HEK293T (cell line): ENCODE measurements around the gene MT1B.

Experiments used
- CTCF ChIA-PET: fragments of 350-600 bp; formaldehyde crosslinking; extraction: SDS; loops from one replicate; lab custom pipeline; 2021; ENCODE audit warnings: antibody characterized with exemption, inconsistent platforms; lab: Yijun Ruan, JAX
- POLR2A ChIA-PET: fragments of 350-600 bp; formaldehyde crosslinking; extraction: SDS; loops from one replicate; lab custom pipeline; 2020; ENCODE audit warnings: antibody characterized with exemption, inconsistent platforms; lab: Yijun Ruan, JAX
- DNase-seq: peaks from one replicate; pipeline ENCODE4 v3.0.0; 2012; ENCODE audit warnings: mixed read lengths; ENCODE audit errors: extremely low spot score
- ARNT ChIP-seq: fragments of 450-650 bp; IDR thresholded peaks from 2 replicates; pipeline ENCODE4 v1.6.1; 2017; ENCODE audit warnings: mild to moderate bottlenecking
- BHLHE40 ChIP-seq: fragments of 450-650 bp; IDR thresholded peaks from 2 replicates; pipeline ENCODE4 v1.6.1; 2016; ENCODE audit warnings: mild to moderate bottlenecking, moderate library complexity, borderline replicate concordance
- CTBP1 ChIP-seq: fragments of 450-650 bp; IDR thresholded peaks from 2 replicates; pipeline ENCODE4 v1.6.1; 2016; ENCODE audit warnings: borderline replicate concordance
- ELF4 ChIP-seq: fragments of 450-650 bp; IDR thresholded peaks from 2 replicates; pipeline ENCODE4 v1.6.1; 2017; ENCODE audit warnings: antibody characterized with exemption
- FOXA1 ChIP-seq: fragments of 450-650 bp; IDR thresholded peaks from 2 replicates; pipeline ENCODE4 v1.6.1; 2016; ENCODE audit warnings: mild to moderate bottlenecking
- FOXK2 ChIP-seq: fragments of 450-650 bp; IDR thresholded peaks from 2 replicates; pipeline ENCODE4 v1.6.1; 2016; ENCODE audit warnings: mild to moderate bottlenecking
- FOXM1 ChIP-seq: fragments of 450-650 bp; IDR thresholded peaks from 2 replicates; pipeline ENCODE4 v1.6.1; 2017; ENCODE audit warnings: mild to moderate bottlenecking, borderline replicate concordance
- HDGF ChIP-seq: fragments of 450-650 bp; IDR thresholded peaks from 2 replicates; pipeline ENCODE4 v1.6.1; 2017; ENCODE audit warnings: antibody characterized with exemption, borderline replicate concordance
- L3MBTL2 ChIP-seq: fragments of 450-650 bp; conservative IDR thresholded peaks from 2 replicates; pipeline ENCODE4 v1.6.1; 2016; ENCODE audit warnings: mild to moderate bottlenecking
- LEF1 ChIP-seq: fragments of 450-650 bp; IDR thresholded peaks from 2 replicates; pipeline ENCODE4 v1.6.1; 2017; ENCODE audit warnings: mild to moderate bottlenecking, borderline replicate concordance
- NFRKB ChIP-seq: fragments of 450-650 bp; IDR thresholded peaks from 2 replicates; pipeline ENCODE4 v1.6.1; 2016; ENCODE audit warnings: mild to moderate bottlenecking, moderate library complexity
- SP1 ChIP-seq: fragments of 450-650 bp; IDR thresholded peaks from 2 replicates; pipeline ENCODE4 v1.6.1; 2017
- SUZ12 ChIP-seq: fragments of 450-650 bp; IDR thresholded peaks from 2 replicates; pipeline ENCODE4 v1.6.1; 2016; ENCODE audit warnings: mild to moderate bottlenecking
- TARDBP ChIP-seq: fragments of 450-650 bp; IDR thresholded peaks from 2 replicates; pipeline ENCODE4 v1.6.1; 2016
- ZNF384 ChIP-seq: fragments of 450-650 bp; IDR thresholded peaks from 2 replicates; pipeline ENCODE4 v1.6.1; 2016
- TF ChIP-seq, protein P1 (sequence below): fragments of 450-650 bp; IDR thresholded peaks from 2 replicates; pipeline ENCODE4 v1.6.1; 2016

The MT1B gene

GRCh38 chr16:56623637-56624036 lies 28.0 kb upstream of the MT1B start:
- CTCF ChIA-PET: interaction anchor here (1.4 kb wide), 1 partner anchor 23 kb away, joined by 5 read pairs; no protein-coding TSS in a partner anchor
- TF ChIP-seq LEF1 (no peak), FOXM1 (no peak), TARDBP (no peak), FOXK2 (no peak), HDGF (no peak), NFRKB (no peak), ZNF384 (no peak), ARNT (no peak), CTBP1 (no peak), FOXA1 (no peak), L3MBTL2 (no peak), BHLHE40 (no peak), ELF4 (no peak), SP1 (no peak), SUZ12 (no peak)
- TF ChIP-seq, protein P1, sequence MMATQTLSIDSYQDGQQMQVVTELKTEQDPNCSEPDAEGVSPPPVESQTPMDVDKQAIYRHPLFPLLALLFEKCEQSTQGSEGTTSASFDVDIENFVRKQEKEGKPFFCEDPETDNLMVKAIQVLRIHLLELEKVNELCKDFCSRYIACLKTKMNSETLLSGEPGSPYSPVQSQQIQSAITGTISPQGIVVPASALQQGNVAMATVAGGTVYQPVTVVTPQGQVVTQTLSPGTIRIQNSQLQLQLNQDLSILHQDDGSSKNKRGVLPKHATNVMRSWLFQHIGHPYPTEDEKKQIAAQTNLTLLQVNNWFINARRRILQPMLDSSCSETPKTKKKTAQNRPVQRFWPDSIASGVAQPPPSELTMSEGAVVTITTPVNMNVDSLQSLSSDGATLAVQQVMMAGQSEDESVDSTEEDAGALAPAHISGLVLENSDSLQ: no peak
- DNase-seq: no peak
- POLR2A ChIA-PET: interaction anchor here (1.4 kb wide), 1 partner anchor 15 kb away, joined by 6 read pairs; the partner anchor contains the start of gene MT2A

- ChIA-PET CTCF (interaction anchor here (0.7 kb wide), 1 partner anchor 19 kb away, joined by 3 read pairs; no protein-coding TSS in a partner anchor), POLR2A (no interaction called here)
- TF ChIP-seq ARNT: no peak
- TF ChIP-seq, protein P1: no peak
- no peak for TF ChIP-seq SP1
- no peak for TF ChIP-seq ZNF384
- TF ChIP-seq FOXA1: no peak
- no peak for TF ChIP-seq NFRKB
- no peak for TF ChIP-seq L3MBTL2
- no peak for TF ChIP-seq HDGF
- TF ChIP-seq BHLHE40: no peak
- TF ChIP-seq ELF4: no peak
- TF ChIP-seq FOXM1: no peak
- TF ChIP-seq SUZ12: no peak
- DNase-seq: no peak
These were observed 26.3 kb upstream of the MT1B start, which contains the start of gene MT1E for GRCh38 chr16:56625140-56625942. MT1E (plus strand) TSS chr16:56625781; CDS start chr16:56625852, 71 bp downstream.

- ChIA-PET POLR2A (no interaction called here), CTCF (interaction anchor here (0.7 kb wide), 1 partner anchor 20 kb away, joined by 3 read pairs; no protein-coding TSS in a partner anchor)
- TF ChIP-seq, protein P1: no peak
- TF ChIP-seq FOXK2 (no peak), TARDBP (no peak), ZNF384 (no peak), FOXM1 (no peak), NFRKB (no peak), HDGF (no peak), SP1 (no peak), L3MBTL2 (no peak), BHLHE40 (no peak), FOXA1 (no peak), CTBP1 (no peak), ELF4 (no peak), LEF1 (no peak), ARNT (no peak), SUZ12 (no peak)
- DNase-seq: no peak
These were observed 25.6 kb upstream of the MT1B start for GRCh38 chr16:56625943-56626654.

DNA sequence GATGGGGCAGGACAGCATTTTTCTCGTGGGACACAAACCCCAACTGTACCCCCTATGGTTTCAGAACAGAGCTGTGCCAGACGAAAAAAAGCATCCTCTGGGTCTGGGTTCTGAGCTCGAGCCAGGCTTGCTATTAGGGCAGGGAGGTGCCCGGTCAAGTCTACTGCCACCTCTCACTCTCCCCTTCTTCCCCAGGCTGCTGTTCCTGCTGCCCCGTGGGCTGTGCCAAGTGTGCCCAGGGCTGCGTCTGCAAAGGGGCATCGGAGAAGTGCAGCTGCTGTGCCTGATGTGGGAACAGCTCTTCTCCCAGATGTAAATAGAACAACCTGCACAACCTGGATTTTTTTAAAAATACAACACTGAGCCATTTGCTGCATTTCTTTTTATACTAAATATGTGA lies 25.0 kb upstream of the MT1B start:
- POLR2A ChIA-PET: no interaction called here
- TF ChIP-seq SUZ12 (no peak), LEF1 (no peak), ARNT (no peak), FOXK2 (no peak), FOXA1 (no peak), CTBP1 (no peak), ZNF384 (no peak), TARDBP (no peak), ELF4 (no peak), FOXM1 (no peak), NFRKB (no peak), BHLHE40 (no peak), SP1 (no peak), L3MBTL2 (no peak)
- no peak for DNase-seq
- CTCF ChIA-PET: no interaction called here
